Neural cell (in vitro differentiated cells): Measurements from ENCODE around the gene CPB1. TPM values are rescaled to one million over a fixed set of nuclear protein-coding genes. Genes with fewer than 3 reads are reported as not detected.
A peak's percentile ranks its signal among the peaks of the same experiment; 100 is the strongest.
"Not testable (repeated sequence)": the region's sequence is repeated elsewhere in the genome, so short reads cannot be mapped to it uniquely, and the experiment has no call there.

ENCODE experiments used
- H2AFZ ChIP-seq: fragments of 200-600, 300-800 bp; sonication (generic), shearing (Covaris generic); 2 replicates; pipeline ENCODE4 v1.6.0; 2014; ENCODE audit warnings: low read depth, mild to moderate bottlenecking, antibody characterized with exemption, low read length, moderate library complexity
- H3F3A ChIP-seq: fragments of 200-600 bp; shearing (Covaris generic); 2 replicates; pipeline ENCODE4 v1.6.1; 2016; ENCODE audit warnings: mild to moderate bottlenecking, moderate library complexity, mixed read lengths, antibody characterized with exemption, low read length; ENCODE audit not compliant: insufficient read depth, poor library complexity, severe bottlenecking
- H3K27ac ChIP-seq: fragments of 200-600, 300-800 bp; sonication (generic), shearing (Covaris generic); 2 replicates; pipeline ENCODE4 v1.5.1; 2014; ENCODE audit warnings: mild to moderate bottlenecking, low read length, moderate library complexity
- H3K27me3 ChIP-seq: fragments of 300-800, 200-600 bp; sonication (generic), shearing (Covaris generic); 2 replicates; pipeline ENCODE4 v1.6.0; 2014; ENCODE audit warnings: mild to moderate bottlenecking, low read depth, low read length, moderate library complexity; ENCODE audit not compliant: insufficient read depth
- H3K36me3 ChIP-seq: fragments of 300-800, 200-600 bp; sonication (generic), shearing (Covaris generic); 2 replicates; pipeline ENCODE4 v1.5.1; 2014; ENCODE audit warnings: mild to moderate bottlenecking, antibody characterized with exemption, low read length, moderate library complexity; ENCODE audit not compliant: insufficient read depth
- H3K4me2 ChIP-seq: fragments of 300-800, 200-600 bp; sonication (generic), shearing (Covaris generic); 2 replicates; pipeline ENCODE4 v1.6.0; 2014; ENCODE audit warnings: mild to moderate bottlenecking, low read length
- H3K4me3 ChIP-seq: fragments of 300-800, 200-600 bp; sonication (generic), shearing (Covaris generic); 2 replicates; pipeline ENCODE4 v1.5.1; 2014; ENCODE audit warnings: mild to moderate bottlenecking, low read length, moderate library complexity
- H3K79me2 ChIP-seq: fragments of 200-600 bp; shearing (Covaris generic); replicated peaks from 2 replicates; pipeline ENCODE4 v1.6.0; 2014; ENCODE audit warnings: mild to moderate bottlenecking, low read length, moderate library complexity; ENCODE audit not compliant: insufficient read depth
- H3K9ac ChIP-seq: fragments of 300-800, 200-600 bp; sonication (generic), shearing (Covaris generic); 2 replicates; pipeline ENCODE4 v1.6.1; 2016; ENCODE audit warnings: mild to moderate bottlenecking, low read length, mixed read lengths
- H3K9me2 ChIP-seq: fragments of 200-600 bp; shearing (Covaris generic); 2 replicates; pipeline ENCODE4 v1.6.1; 2016; ENCODE audit warnings: mild to moderate bottlenecking, low read length, mixed read lengths; ENCODE audit not compliant: insufficient read depth
- H3K9me3 ChIP-seq: fragments of 200-600, 300-800 bp; sonication (generic), shearing (Covaris generic); 2 replicates; pipeline ENCODE4 v1.6.1; 2016; ENCODE audit warnings: mild to moderate bottlenecking, mixed run types, low read length, moderate library complexity, mixed read lengths
- H4K20me1 ChIP-seq: fragments of 200-600 bp; shearing (Covaris generic); 2 replicates; pipeline ENCODE4 v1.6.1; 2016; ENCODE audit warnings: mild to moderate bottlenecking, mixed run types; ENCODE audit not compliant: insufficient read depth
- EP300 ChIP-seq: fragments of 450-650 bp; conservative IDR thresholded peaks from 2 replicates; pipeline ENCODE4 v1.6.1; 2014; ENCODE audit warnings: antibody characterized with exemption, mild to moderate bottlenecking, moderate library complexity; ENCODE audit not compliant: poor library complexity, severe bottlenecking
- POLR2AphosphoS5 ChIP-seq: IDR thresholded peaks from 2 replicates; pipeline ENCODE4 v1.6.1; 2012
- RAD21 ChIP-seq: fragments of 450-650 bp; conservative IDR thresholded peaks from 2 replicates; pipeline ENCODE4 v1.6.1; 2014; ENCODE audit warnings: antibody characterized with exemption, mild to moderate bottlenecking, moderate library complexity
- TAF1 ChIP-seq: IDR thresholded peaks from 2 replicates; pipeline ENCODE4 v1.6.1; 2012; ENCODE audit warnings: low read depth
- polyA plus RNA-seq: library from polyadenylated mRNA; depleted of rRNA; stranded (reverse); fragments of >200 nt; gene quantifications from 2 replicates; pipeline ENCODE4 v1.2.3, GENCODE V29; 2014
- TF ChIP-seq, protein P1 (sequence below): IDR thresholded peaks from 2 replicates; pipeline ENCODE4 v1.6.1; 2012; ENCODE audit warnings: borderline replicate concordance
- TF ChIP-seq, protein P2 (sequence below): fragments of 450-650 bp; IDR thresholded peaks from 2 replicates; pipeline ENCODE4 v1.5.1; 2014; ENCODE audit warnings: antibody characterized with exemption, mild to moderate bottlenecking, moderate library complexity; ENCODE audit not compliant: poor library complexity, severe bottlenecking

Gene CPB1
- polyA plus RNA-seq, 1 donor from 2014 or later = 0.19 TPM

DNA sequence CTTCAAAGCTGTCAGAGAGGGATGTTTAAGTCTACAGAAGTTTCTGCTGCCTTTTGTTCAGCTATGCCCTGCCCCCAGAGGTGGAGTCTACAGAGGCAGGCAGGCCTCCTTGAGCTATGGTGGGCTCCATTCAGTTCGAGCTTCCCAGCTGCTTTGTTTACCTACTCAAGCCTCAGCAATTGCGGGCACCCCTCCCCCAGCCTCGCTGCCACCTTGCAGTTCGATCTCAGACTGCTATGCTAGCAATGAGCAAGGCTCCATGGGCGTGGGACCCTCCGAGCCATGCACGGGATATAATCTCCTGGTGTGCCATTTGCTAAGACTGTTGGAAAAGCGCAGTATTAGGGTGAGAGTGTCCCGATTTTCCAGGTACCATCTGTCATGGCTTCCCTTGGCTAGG is 41.5 kb upstream of the CPB1 start:
- H3K27me3 ChIP-seq, H3K9ac ChIP-seq, H3K9me2 ChIP-seq, H3K9me3 ChIP-seq, H3K4me3 ChIP-seq, H2AFZ ChIP-seq, H3K36me3 ChIP-seq, H3F3A ChIP-seq, H4K20me1 ChIP-seq, H3K79me2 ChIP-seq, H3K4me2 ChIP-seq, H3K27ac ChIP-seq: not testable (repeated sequence)

DNA sequence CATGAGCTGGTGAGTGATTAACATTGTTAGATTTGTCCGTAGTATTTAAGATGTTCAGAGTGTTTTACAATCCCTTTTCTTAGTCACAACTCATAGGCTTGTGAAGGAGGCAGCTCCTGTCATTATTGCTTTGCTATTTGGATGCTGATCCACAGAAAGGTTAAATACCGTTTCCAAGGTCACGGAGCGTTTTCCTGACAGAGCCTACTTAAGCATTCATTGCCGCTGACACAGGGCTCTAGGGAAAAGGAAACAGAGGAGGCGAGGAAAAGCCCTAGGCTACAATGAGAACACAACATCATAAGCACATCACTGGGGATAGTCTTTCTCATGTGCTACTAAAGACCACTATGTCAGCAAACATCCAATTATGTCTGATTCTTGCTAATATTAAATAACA is 38.5 kb upstream of the CPB1 start:
- TF ChIP-seq, protein P1, sequence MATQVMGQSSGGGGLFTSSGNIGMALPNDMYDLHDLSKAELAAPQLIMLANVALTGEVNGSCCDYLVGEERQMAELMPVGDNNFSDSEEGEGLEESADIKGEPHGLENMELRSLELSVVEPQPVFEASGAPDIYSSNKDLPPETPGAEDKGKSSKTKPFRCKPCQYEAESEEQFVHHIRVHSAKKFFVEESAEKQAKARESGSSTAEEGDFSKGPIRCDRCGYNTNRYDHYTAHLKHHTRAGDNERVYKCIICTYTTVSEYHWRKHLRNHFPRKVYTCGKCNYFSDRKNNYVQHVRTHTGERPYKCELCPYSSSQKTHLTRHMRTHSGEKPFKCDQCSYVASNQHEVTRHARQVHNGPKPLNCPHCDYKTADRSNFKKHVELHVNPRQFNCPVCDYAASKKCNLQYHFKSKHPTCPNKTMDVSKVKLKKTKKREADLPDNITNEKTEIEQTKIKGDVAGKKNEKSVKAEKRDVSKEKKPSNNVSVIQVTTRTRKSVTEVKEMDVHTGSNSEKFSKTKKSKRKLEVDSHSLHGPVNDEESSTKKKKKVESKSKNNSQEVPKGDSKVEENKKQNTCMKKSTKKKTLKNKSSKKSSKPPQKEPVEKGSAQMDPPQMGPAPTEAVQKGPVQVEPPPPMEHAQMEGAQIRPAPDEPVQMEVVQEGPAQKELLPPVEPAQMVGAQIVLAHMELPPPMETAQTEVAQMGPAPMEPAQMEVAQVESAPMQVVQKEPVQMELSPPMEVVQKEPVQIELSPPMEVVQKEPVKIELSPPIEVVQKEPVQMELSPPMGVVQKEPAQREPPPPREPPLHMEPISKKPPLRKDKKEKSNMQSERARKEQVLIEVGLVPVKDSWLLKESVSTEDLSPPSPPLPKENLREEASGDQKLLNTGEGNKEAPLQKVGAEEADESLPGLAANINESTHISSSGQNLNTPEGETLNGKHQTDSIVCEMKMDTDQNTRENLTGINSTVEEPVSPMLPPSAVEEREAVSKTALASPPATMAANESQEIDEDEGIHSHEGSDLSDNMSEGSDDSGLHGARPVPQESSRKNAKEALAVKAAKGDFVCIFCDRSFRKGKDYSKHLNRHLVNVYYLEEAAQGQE = peak; percentile 99
- TF ChIP-seq POLR2AphosphoS5 = peak; percentile 75
- TF ChIP-seq EP300 = peak; percentile 55
- TF ChIP-seq, protein P2, sequence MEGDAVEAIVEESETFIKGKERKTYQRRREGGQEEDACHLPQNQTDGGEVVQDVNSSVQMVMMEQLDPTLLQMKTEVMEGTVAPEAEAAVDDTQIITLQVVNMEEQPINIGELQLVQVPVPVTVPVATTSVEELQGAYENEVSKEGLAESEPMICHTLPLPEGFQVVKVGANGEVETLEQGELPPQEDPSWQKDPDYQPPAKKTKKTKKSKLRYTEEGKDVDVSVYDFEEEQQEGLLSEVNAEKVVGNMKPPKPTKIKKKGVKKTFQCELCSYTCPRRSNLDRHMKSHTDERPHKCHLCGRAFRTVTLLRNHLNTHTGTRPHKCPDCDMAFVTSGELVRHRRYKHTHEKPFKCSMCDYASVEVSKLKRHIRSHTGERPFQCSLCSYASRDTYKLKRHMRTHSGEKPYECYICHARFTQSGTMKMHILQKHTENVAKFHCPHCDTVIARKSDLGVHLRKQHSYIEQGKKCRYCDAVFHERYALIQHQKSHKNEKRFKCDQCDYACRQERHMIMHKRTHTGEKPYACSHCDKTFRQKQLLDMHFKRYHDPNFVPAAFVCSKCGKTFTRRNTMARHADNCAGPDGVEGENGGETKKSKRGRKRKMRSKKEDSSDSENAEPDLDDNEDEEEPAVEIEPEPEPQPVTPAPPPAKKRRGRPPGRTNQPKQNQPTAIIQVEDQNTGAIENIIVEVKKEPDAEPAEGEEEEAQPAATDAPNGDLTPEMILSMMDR = no peak
- peak; percentile 12 for TF ChIP-seq RAD21
- H3K27ac ChIP-seq = peak overlapping the region; percentile 67
- peak overlapping the region; percentile 46 for H3K4me3 ChIP-seq
- no peaks in the 10 kb centered on the region for H3K9me3 ChIP-seq
- H3K4me2 ChIP-seq = peak overlapping the region; percentile 7
- no peaks in the 10 kb centered on the region for H3K9me2 ChIP-seq
- H3K36me3 ChIP-seq = no peaks in the 10 kb centered on the region
- H3K9ac ChIP-seq = no peak overlapping the region
- H3K79me2 ChIP-seq = no peaks in the 10 kb centered on the region
- no peak overlapping the region for H2AFZ ChIP-seq
- H3K27me3 ChIP-seq = no peaks in the 10 kb centered on the region
- H4K20me1 ChIP-seq = no peaks in the 10 kb centered on the region
- no peaks in the 10 kb centered on the region for H3F3A ChIP-seq

DNA sequence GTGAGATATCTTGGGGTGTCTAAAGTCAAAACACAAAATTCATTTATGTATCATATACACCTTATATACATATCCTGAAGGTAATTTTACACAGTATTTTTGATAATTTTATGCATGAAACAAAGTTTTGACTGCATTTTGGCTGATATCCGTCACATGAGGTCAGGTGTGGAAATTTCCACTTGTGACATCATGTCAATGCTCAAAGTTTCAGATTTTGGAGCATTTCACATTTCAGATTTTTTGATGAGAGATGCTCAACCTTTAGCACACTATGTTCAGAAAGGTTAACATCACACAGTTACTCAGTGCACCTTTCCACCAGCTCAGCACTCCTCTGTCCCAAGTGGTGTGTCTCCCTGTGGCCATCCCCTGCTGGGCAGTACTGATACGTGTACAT is 37.7 kb upstream of the CPB1 start:
- no peak for TF ChIP-seq TAF1
- Histone ChIP-seq H3K27me3 (no peaks in the 10 kb centered on the region), H3K36me3 (no peaks in the 10 kb centered on the region), H4K20me1 (no peaks in the 10 kb centered on the region), H2AFZ (no peak overlapping the region), H3K9ac (no peak overlapping the region), H3K79me2 (no peaks in the 10 kb centered on the region), H3K4me3 (no peak overlapping the region), H3K4me2 (no peak overlapping the region), H3K9me2 (no peaks in the 10 kb centered on the region), H3K27ac (peak overlapping the region; percentile 67), H3K9me3 (no peaks in the 10 kb centered on the region), H3F3A (no peaks in the 10 kb centered on the region)
